ENCODE results near the gene HLA-DOB.

HLA-DOB gene

GRCh38 chr6:32829495-32829894 is 12.7 kb upstream of the HLA-DOB start:
- no peak overlapping the region for H3K27ac ChIP-seq
- no peak for TF ChIP-seq CTCF (IDR thresholded peaks at IDR 0.05)
- TF ChIP-seq ZFX (IDR thresholded peaks at IDR 0.05; ENCODE audit: borderline replicate concordance), result no peak

GRCh38 chr6:32827025-32827424 is 10.2 kb upstream of the HLA-DOB start:
- H3K27ac ChIP-seq, result no peak overlapping the region
- TF ChIP-seq CTCF (IDR thresholded peaks at IDR 0.05), result no peak
- TF ChIP-seq ZFX (IDR thresholded peaks at IDR 0.05; ENCODE audit: borderline replicate concordance), result no peak

- peak; percentile 56 for TF ChIP-seq CTCF (IDR thresholded peaks at IDR 0.05)
- TF ChIP-seq ZFX (IDR thresholded peaks at IDR 0.05; ENCODE audit: borderline replicate concordance), result no peak
- no peak overlapping the region for H3K27ac ChIP-seq
These were observed 9.2 kb upstream of the HLA-DOB start for GRCh38 chr6:32825966-32826365.

GRCh38 chr6:32819729-32820128 is 2.9 kb upstream of the HLA-DOB start:
- no peak overlapping the region for H3K27ac ChIP-seq
- no peak for TF ChIP-seq CTCF (IDR thresholded peaks at IDR 0.05)
- no peak for TF ChIP-seq ZFX (IDR thresholded peaks at IDR 0.05; ENCODE audit: borderline replicate concordance)

GRCh38 chr6:32818867-32819266 is 2.1 kb upstream of the HLA-DOB start:
- H3K27ac ChIP-seq, result no peak overlapping the region
- no peak for TF ChIP-seq CTCF (IDR thresholded peaks at IDR 0.05)
- TF ChIP-seq ZFX (IDR thresholded peaks at IDR 0.05; ENCODE audit: borderline replicate concordance), result no peak

- TF ChIP-seq ZFX (IDR thresholded peaks at IDR 0.05; ENCODE audit: borderline replicate concordance) (no peak), CTCF (IDR thresholded peaks at IDR 0.05) (no peak)
- no peak overlapping the region for H3K27ac ChIP-seq
These were observed 806 bp downstream of the HLA-DOB start for GRCh38 chr6:32815996-32816395.

- H3K27ac ChIP-seq, result no peak overlapping the region
- TF ChIP-seq ZFX (IDR thresholded peaks at IDR 0.05; ENCODE audit: borderline replicate concordance), result no peak
- TF ChIP-seq CTCF (IDR thresholded peaks at IDR 0.05), result no peak
These were observed 1.7 kb downstream of the HLA-DOB start for GRCh38 chr6:32815115-32815514.
